Measurements from ENCODE around the gene MEOX1. TPM values are rescaled to one million over a fixed set of nuclear protein-coding genes. Genes with fewer than 3 reads are reported as not detected.
A peak's percentile ranks its signal among the peaks of the same experiment; 100 is the strongest.

Gene MEOX1
- total RNA-seq, 1 experiment from 2014 or later: not detected

- peak; percentile 59 for DNase-seq (ENCODE audit: low read depth)
Measured at GRCh38 chr17:43591779-43592562, 69.8 kb downstream of the MEOX1 start.

GRCh38 chr17:43591001-43591400 lies 70.7 kb downstream of the MEOX1 start:
- no peak for DNase-seq (ENCODE audit: low read depth)

Other genes starting within 250 kb of the MEOX1 start
- 53.7 and 62.9 TPM in 2 replicates for gene DHX8, start 177.9 kb downstream of the MEOX1 start, total RNA-seq (2014; rRNA removed; shearing (Covaris generic))
- gene ETV4, start 115.6 kb downstream of the MEOX1 start, total RNA-seq (2014; rRNA removed; shearing (Covaris generic)): 4.2 and 6.9 TPM in 2 replicates
- gene SOST, start 96.9 kb upstream of the MEOX1 start, total RNA-seq (2014; rRNA removed; shearing (Covaris generic)): not detected in 2 replicates
- 37.7 and 51.5 TPM in 2 replicates for gene DUSP3, start 117.1 kb upstream of the MEOX1 start, total RNA-seq (2014; rRNA removed; shearing (Covaris generic))
- not detected in 2 replicates for gene CFAP97D1, start 118.5 kb upstream of the MEOX1 start, total RNA-seq (2014; rRNA removed; shearing (Covaris generic))
- gene MPP3, start 171.2 kb upstream of the MEOX1 start, total RNA-seq (2014; rRNA removed; shearing (Covaris generic)): 5.1 and 5.9 TPM in 2 replicates
- not detected in 2 replicates for gene CD300LG, start 185.3 kb upstream of the MEOX1 start, total RNA-seq (2014; rRNA removed; shearing (Covaris generic))
- 2.5 and 4.4 TPM in 2 replicates for gene MPP2, start 245.6 kb upstream of the MEOX1 start, total RNA-seq (2014; rRNA removed; shearing (Covaris generic))